Mammary epithelial cell (primary cell): ENCODE results near the gene DOK5.

Experiments used
- EZH2 ChIP-seq: IDR thresholded peaks from 2 replicates; pipeline ENCODE4 v1.6.1; 2012; ENCODE audit warnings: low read length, inconsistent platforms, borderline replicate concordance
- TF ChIP-seq, protein P1 (sequence below), 2 donors: IDR thresholded peaks in 1 of 2; conservative IDR thresholded peaks in 1 of 2; 2 replicates each; pipeline ENCODE4 v1.5.1; 2011 to 2012; ENCODE audit warnings: inconsistent platforms in 2 of 2, low read length in 2 of 2, mild to moderate bottlenecking in 2 of 2, control low read depth in 1 of 2, low read depth in 1 of 2; ENCODE audit not compliant: insufficient read depth in 1 of 2; ENCODE audit errors: extremely low read depth in 1 of 2

DNA sequence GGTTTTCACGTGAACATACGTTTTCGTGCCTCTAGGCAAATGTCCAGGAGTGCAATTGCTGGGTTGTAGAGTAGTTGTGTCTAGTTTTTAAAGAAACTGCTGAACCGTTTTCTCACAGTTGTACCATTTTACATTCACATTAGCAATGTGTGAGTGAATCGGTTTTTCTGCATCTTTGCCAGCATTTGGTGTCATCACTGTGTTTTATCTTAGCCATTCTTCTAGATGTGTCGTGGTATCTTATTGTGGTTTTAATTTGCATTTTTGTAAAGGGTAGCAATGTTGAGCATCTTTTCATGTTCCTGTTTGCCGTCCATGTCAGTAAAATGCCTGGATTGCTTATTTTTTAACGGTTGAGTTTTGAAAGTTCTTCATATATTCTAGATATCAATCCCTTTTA, 10.2 kb downstream of the DOK5 start:
- no peak for TF ChIP-seq EZH2
- TF ChIP-seq, protein P1, sequence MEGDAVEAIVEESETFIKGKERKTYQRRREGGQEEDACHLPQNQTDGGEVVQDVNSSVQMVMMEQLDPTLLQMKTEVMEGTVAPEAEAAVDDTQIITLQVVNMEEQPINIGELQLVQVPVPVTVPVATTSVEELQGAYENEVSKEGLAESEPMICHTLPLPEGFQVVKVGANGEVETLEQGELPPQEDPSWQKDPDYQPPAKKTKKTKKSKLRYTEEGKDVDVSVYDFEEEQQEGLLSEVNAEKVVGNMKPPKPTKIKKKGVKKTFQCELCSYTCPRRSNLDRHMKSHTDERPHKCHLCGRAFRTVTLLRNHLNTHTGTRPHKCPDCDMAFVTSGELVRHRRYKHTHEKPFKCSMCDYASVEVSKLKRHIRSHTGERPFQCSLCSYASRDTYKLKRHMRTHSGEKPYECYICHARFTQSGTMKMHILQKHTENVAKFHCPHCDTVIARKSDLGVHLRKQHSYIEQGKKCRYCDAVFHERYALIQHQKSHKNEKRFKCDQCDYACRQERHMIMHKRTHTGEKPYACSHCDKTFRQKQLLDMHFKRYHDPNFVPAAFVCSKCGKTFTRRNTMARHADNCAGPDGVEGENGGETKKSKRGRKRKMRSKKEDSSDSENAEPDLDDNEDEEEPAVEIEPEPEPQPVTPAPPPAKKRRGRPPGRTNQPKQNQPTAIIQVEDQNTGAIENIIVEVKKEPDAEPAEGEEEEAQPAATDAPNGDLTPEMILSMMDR (conservative IDR thresholded peaks at IDR 0.05 in 1 of 2, IDR thresholded peaks at IDR 0.05 in 1 of 2; ENCODE audit: extremely low read depth in 1 of 2, insufficient read depth in 1 of 2, low read depth in 1 of 2, low read length in 2 of 2): no peak
